D341Med (cell line): ENCODE measurements around the gene GLYR1.

ENCODE experiments used
- DNase-seq: peaks from one replicate; pipeline ENCODE4 v3.0.0; 2012; ENCODE audit warnings: low spot score

Gene GLYR1

DNA sequence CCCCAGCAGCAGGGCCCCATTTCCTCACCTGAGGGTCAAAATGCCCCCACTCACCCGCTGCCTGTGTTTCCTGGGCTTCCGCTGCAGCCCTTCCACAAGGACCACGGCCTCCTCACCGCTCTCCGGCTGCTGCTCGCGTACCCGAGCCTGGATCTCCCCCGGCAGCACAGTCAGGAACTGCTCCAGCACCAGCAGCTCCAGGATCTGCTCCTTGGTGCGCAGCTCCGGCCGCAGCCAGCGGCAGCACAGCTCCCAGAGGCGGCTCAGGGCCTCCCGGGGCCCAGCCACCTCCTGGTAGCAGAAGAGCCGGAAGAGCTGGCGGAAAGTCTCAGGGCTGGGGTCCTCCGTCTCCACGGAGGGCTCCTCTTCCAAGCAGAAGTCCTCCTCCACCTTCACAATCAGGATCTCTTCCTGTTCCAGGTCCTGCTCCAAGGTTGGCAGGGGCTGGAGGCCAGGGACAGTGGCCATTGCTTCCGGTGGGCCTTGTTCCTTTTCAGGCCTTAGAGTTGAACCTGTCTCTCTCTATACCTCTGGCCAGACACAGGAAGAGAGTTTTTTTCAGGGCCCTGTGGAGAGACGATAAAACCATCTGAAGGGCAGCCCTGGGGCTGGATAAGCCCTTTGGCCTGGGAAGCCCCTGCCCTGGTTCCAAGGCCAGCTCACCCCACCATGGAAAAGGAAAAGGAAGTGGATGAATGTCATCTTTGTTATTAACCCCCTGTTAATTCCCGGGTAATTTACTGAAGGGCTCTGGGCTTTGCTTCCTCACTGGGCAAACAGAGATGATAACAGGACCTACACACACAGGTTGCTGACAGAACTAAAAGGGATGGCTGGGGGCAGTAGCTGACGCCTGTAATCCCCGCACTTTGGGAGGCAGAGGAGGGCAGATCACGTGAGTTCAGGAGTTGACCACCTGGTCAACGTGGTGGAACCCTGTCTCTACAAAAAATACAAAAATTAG lies 81.3 kb downstream of the GLYR1 start:
- no peak for DNase-seq

DNA sequence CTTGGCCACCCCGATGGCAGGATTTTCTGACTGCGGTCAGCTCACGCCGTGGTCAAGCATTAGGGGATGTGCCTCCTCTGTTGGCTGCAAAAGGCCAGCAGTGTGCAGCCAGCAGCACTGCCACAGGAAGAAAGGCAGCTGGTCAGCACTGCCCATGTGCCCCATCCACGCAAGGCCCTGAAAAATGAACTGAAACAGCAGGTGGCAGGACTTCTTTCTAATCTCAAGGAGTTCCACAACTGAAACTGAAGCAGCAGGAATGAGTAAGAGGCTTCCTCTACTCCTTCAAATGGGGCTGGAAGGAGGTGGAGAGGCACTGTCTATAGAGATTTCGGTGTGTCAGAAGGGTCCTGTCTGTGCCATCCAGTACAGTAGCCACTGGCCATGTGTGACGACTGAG lies 83.3 kb downstream of the GLYR1 start:
- DNase-seq = peak; percentile 4

DNA sequence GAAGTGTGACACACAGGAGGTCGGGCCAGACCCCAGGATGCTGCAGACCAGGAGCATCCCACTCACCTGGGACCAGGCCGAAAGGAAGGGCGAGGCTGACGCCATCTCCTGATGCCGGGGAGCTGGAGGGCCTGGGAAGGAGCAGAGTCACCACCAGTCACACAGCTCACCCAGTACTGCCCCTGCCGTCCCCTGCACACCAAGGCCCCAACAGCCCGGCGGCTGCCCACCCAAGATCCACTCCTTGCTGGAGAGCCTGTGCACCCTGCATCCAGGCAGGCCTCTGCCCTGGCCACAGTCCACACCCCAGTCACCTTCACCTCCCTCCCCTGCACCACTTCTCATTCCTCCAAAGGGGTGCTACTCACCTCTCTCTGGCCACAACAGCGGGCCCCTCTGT lies 84.9 kb downstream of the GLYR1 start:
- no peak for DNase-seq

- DNase-seq = peak; percentile 9
These were observed 86.7 kb downstream of the GLYR1 start for GRCh38 chr16:4760221-4760910.

- peak; percentile 3 for DNase-seq
These were observed 91.4 kb downstream of the GLYR1 start for GRCh38 chr16:4755687-4756086.

- DNase-seq = no peak
These were observed 92.2 kb downstream of the GLYR1 start for GRCh38 chr16:4754865-4755264.

DNA sequence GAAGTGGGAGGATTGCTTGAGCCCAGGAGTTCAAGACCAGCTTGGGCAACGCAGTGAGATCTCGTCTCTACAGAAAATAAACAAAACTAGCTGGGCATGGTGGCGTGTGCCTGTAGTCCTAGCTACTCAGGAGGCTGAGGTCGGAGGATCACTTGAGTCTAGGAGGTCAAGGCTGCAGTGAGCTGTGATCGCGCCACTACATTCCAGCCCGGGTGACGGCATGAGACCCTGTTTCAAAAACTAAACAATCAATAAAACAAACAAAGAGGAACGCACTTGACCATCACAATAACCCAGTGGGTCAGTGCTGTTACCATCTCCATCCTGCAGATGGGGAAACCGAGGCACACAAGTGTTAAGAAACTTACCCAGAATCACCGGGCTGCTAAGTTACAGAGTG lies 93.9 kb downstream of the GLYR1 start:
- no peak for DNase-seq
